ENCODE data around the gene SBK1.

GRCh38 chr16:28326881-28327610 lies 34.7 kb downstream of the SBK1 start:
- TF ChIP-seq CTCF (conservative IDR thresholded peaks at IDR 0.05; ENCODE audit: low read depth, low read length), result peak; percentile 70
- TF ChIP-seq CHD1 (IDR thresholded peaks at IDR 0.05; ENCODE audit: low read depth, low read length), result no peak
- no peak for TF ChIP-seq BHLHE40 (IDR thresholded peaks at IDR 0.05; ENCODE audit: low read depth, low read length)
- TF ChIP-seq RAD21 (IDR thresholded peaks at IDR 0.05; ENCODE audit: low read length), result peak; percentile 57
- no peak for TF ChIP-seq FOS (IDR thresholded peaks at IDR 0.05; ENCODE audit: low read depth, low read length)
- no peak for TF ChIP-seq RFX5 (IDR thresholded peaks at IDR 0.05; ENCODE audit: low read depth, low read length)
- no peak for TF ChIP-seq POLR2A (IDR thresholded peaks at IDR 0.05; ENCODE audit: low read depth, low read length)
- TF ChIP-seq MAZ (IDR thresholded peaks at IDR 0.05; ENCODE audit: borderline replicate concordance, low read depth, low read length), result no peak
- no peak for TF ChIP-seq CEBPB (IDR thresholded peaks at IDR 0.05; ENCODE audit: low read depth, low read length)
- no peak for TF ChIP-seq ELK1 (IDR thresholded peaks at IDR 0.05; ENCODE audit: borderline replicate concordance, low read depth, low read length)
- peak; percentile 59 for TF ChIP-seq SMC3 (IDR thresholded peaks at IDR 0.05; ENCODE audit: low read depth, low read length)

Data from IMR-90 (cell line).